Measurements from ENCODE around the gene DHX8. TPM values are rescaled to one million over a fixed set of nuclear protein-coding genes. Genes with fewer than 3 reads are reported as not detected.

Gene DHX8
- polyA plus RNA-seq, 1 donor (not counting 4 experiments of a cell fraction or from before 2014, with no cell fraction given): 30.1 TPM

GRCh38 chr17:43528319-43528987, 44.7 kb downstream of the DHX8 start:
- Histone ChIP-seq H3K4me2 (ENCODE audit: control insufficient read depth, extremely low read depth, insufficient read depth, low read depth, low read length) (no peak overlapping the region), H3K4me3 (ENCODE audit: control insufficient read depth in 2 of 3, extremely low read depth in 1 of 3, insufficient read depth in 2 of 3, low read depth in 1 of 3, low read length in 3 of 3) (no peak overlapping the region), H3K9me1 (ENCODE audit: control insufficient read depth, extremely low read depth, insufficient read depth, low read length) (no peaks in the 10 kb centered on the region), H4K20me1 (ENCODE audit: control insufficient read depth, extremely low read depth, insufficient read depth, low read length) (no peaks in the 10 kb centered on the region), H3K27ac (ENCODE audit: control insufficient read depth, insufficient read depth, low read length) (no peak overlapping the region), H2AFZ (ENCODE audit: control insufficient read depth, low read length) (no peak overlapping the region), H3K79me2 (ENCODE audit: control insufficient read depth, insufficient read depth, low read length) (no peaks in the 10 kb centered on the region), H3K9ac (ENCODE audit: control insufficient read depth, extremely low read depth, insufficient read depth, low read length) (no peak overlapping the region), H3K4me1 (ENCODE audit: control insufficient read depth, extremely low read depth, insufficient read depth, low read length) (peaks cover 7% of the 10 kb centered on the region), H3K9me3 (ENCODE audit: control insufficient read depth, low read depth, low read length) (no peaks in the 10 kb centered on the region), H3K27me3 (ENCODE audit: control insufficient read depth, extremely low read depth, insufficient read depth, low read length) (no peaks in the 10 kb centered on the region), H3K36me3 (ENCODE audit: control insufficient read depth in 2 of 2, extremely low read depth in 1 of 2, insufficient read depth in 2 of 2, low read length in 2 of 2) (peaks cover 20 to 54% of the 10 kb centered on the region in 2 experiments)
- TF ChIP-seq EZH2 (IDR thresholded peaks at IDR 0.05; ENCODE audit: low read length): no peak
- no peak for TF ChIP-seq CTCF (optimal IDR thresholded peaks at IDR 0.05 in 1 of 3, IDR thresholded peaks at IDR 0.05 in 1 of 3, conservative IDR thresholded peaks at IDR 0.05 in 1 of 3; ENCODE audit: extremely low read depth in 1 of 3, insufficient read depth in 2 of 3, low read length in 3 of 3)
- FAIRE-seq: no peak
- dilution Hi-C loops (cut with MboI; ENCODE audit: extremely low pct_ligation_motif_present, low sequenced_read_pairs): no loop called here
- no peak for DNase-seq (ENCODE audit: low read depth, low spot score)

- no peak overlapping the region for H3K27ac ChIP-seq (ENCODE audit: control insufficient read depth, insufficient read depth, low read length)
- dilution Hi-C loops (cut with MboI; ENCODE audit: extremely low pct_ligation_motif_present, low sequenced_read_pairs): no loop called here
These were observed 45.4 kb downstream of the DHX8 start for GRCh38 chr17:43528988-43529814.

More at GRCh38 chr17:43528988-43529814, 45.4 kb downstream of the DHX8 start:
- no peak for TF ChIP-seq CTCF (optimal IDR thresholded peaks at IDR 0.05 in 1 of 3, IDR thresholded peaks at IDR 0.05 in 1 of 3, conservative IDR thresholded peaks at IDR 0.05 in 1 of 3; ENCODE audit: extremely low read depth in 1 of 3, insufficient read depth in 2 of 3, low read length in 3 of 3)
- TF ChIP-seq EZH2 (IDR thresholded peaks at IDR 0.05; ENCODE audit: low read length): no peak
- Histone ChIP-seq H3K4me2 (ENCODE audit: control insufficient read depth, extremely low read depth, insufficient read depth, low read depth, low read length) (no peak overlapping the region), H3K4me3 (ENCODE audit: control insufficient read depth in 2 of 3, extremely low read depth in 1 of 3, insufficient read depth in 2 of 3, low read depth in 1 of 3, low read length in 3 of 3) (no peak overlapping the region), H3K9me1 (ENCODE audit: control insufficient read depth, extremely low read depth, insufficient read depth, low read length) (no peaks in the 10 kb centered on the region), H2AFZ (ENCODE audit: control insufficient read depth, low read length) (no peak overlapping the region), H3K4me1 (ENCODE audit: control insufficient read depth, extremely low read depth, insufficient read depth, low read length) (peaks cover 7% of the 10 kb centered on the region), H3K79me2 (ENCODE audit: control insufficient read depth, insufficient read depth, low read length) (no peaks in the 10 kb centered on the region), H3K9me3 (ENCODE audit: control insufficient read depth, low read depth, low read length) (no peaks in the 10 kb centered on the region), H3K36me3 (ENCODE audit: control insufficient read depth in 2 of 2, extremely low read depth in 1 of 2, insufficient read depth in 2 of 2, low read length in 2 of 2) (peaks cover 20 to 48% of the 10 kb centered on the region in 2 experiments), H4K20me1 (ENCODE audit: control insufficient read depth, extremely low read depth, insufficient read depth, low read length) (no peaks in the 10 kb centered on the region), H3K9ac (ENCODE audit: control insufficient read depth, extremely low read depth, insufficient read depth, low read length) (no peak overlapping the region), H3K27me3 (ENCODE audit: control insufficient read depth, extremely low read depth, insufficient read depth, low read length) (no peaks in the 10 kb centered on the region)
- DNase-seq (ENCODE audit: low read depth, low spot score): no peak
- FAIRE-seq: no peak
